ENCODE measurements around the gene MTHFR.

- TF ChIP-seq CTCF (IDR thresholded peaks at IDR 0.05; ENCODE audit: low read length) = no peak
- no peak for TF ChIP-seq EZH2 (IDR thresholded peaks at IDR 0.05; ENCODE audit: borderline replicate concordance, low read length)
Observed at GRCh38 chr1:11802973-11803885, 2.5 kb downstream of the MTHFR start.
